ENCODE results near the gene FBXL14.

Gene FBXL14

GRCh38 chr12:1553987-1554982 is 40.1 kb downstream of the FBXL14 start:
- Histone ChIP-seq H3K4me3 (ENCODE audit: insufficient read depth, low read depth, low read length, poor library complexity, severe bottlenecking) (no peak overlapping the region), H3K9me3 (ENCODE audit: control insufficient read depth, low read length) (no peaks in the 10 kb centered on the region), H3K4me1 (ENCODE audit: control insufficient read depth, insufficient read depth, low read length, poor library complexity, severe bottlenecking) (no peaks in the 10 kb centered on the region), H3K27me3 (replicated peaks; ENCODE audit: control insufficient read depth, insufficient read depth, low read length, poor library complexity, severe bottlenecking) (no peaks in the 10 kb centered on the region), H3K27ac (ENCODE audit: insufficient read depth, low read length, poor library complexity, severe bottlenecking) (no peak overlapping the region), H3K36me3 (ENCODE audit: control insufficient read depth, insufficient read depth, low read length) (no peaks in the 10 kb centered on the region)
- no peak for DNase-seq

DNA sequence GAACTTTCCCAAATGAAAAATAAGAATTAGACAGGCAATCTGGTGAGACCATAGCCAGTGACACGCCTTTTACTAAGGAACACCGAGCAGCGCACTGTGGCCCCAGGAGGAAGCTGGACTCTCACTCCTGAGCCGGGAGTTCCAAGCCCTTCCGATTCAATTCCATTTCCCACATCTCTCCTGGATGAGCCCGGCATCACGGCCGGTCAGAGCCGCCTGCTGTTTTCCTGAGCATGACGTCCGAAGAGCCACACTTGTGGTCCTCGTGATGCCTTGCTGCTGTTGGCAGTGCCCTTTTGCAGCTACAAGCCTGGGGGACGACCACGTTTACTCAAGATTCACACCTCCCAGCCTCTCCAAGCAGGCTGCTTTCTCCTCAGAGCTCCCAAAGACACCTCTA is 40.8 kb downstream of the FBXL14 start:
- no peaks in the 10 kb centered on the region for H3K4me1 ChIP-seq (ENCODE audit: control insufficient read depth, insufficient read depth, low read length, poor library complexity, severe bottlenecking)
- H3K27ac ChIP-seq (ENCODE audit: insufficient read depth, low read length, poor library complexity, severe bottlenecking), result no peak overlapping the region

GRCh38 chr12:1552911-1553491 is 41.4 kb downstream of the FBXL14 start:
- Histone ChIP-seq H3K4me3 (ENCODE audit: insufficient read depth, low read depth, low read length, poor library complexity, severe bottlenecking) (no peak overlapping the region), H3K36me3 (ENCODE audit: control insufficient read depth, insufficient read depth, low read length) (no peaks in the 10 kb centered on the region), H3K27me3 (replicated peaks; ENCODE audit: control insufficient read depth, insufficient read depth, low read length, poor library complexity, severe bottlenecking) (no peaks in the 10 kb centered on the region), H3K27ac (ENCODE audit: insufficient read depth, low read length, poor library complexity, severe bottlenecking) (no peak overlapping the region), H3K4me1 (ENCODE audit: control insufficient read depth, insufficient read depth, low read length, poor library complexity, severe bottlenecking) (no peaks in the 10 kb centered on the region), H3K9me3 (ENCODE audit: control insufficient read depth, low read length) (no peaks in the 10 kb centered on the region)
- no peak for DNase-seq

More for the DNA sequence above, 40.8 kb downstream of the FBXL14 start:
- no peak overlapping the region for H3K4me3 ChIP-seq (ENCODE audit: insufficient read depth, low read depth, low read length, poor library complexity, severe bottlenecking)
- no peaks in the 10 kb centered on the region for H3K36me3 ChIP-seq (ENCODE audit: control insufficient read depth, insufficient read depth, low read length)
- no peak for DNase-seq
- no peaks in the 10 kb centered on the region for H3K27me3 ChIP-seq (replicated peaks; ENCODE audit: control insufficient read depth, insufficient read depth, low read length, poor library complexity, severe bottlenecking)
- H3K9me3 ChIP-seq (ENCODE audit: control insufficient read depth, low read length), result no peaks in the 10 kb centered on the region

DNA sequence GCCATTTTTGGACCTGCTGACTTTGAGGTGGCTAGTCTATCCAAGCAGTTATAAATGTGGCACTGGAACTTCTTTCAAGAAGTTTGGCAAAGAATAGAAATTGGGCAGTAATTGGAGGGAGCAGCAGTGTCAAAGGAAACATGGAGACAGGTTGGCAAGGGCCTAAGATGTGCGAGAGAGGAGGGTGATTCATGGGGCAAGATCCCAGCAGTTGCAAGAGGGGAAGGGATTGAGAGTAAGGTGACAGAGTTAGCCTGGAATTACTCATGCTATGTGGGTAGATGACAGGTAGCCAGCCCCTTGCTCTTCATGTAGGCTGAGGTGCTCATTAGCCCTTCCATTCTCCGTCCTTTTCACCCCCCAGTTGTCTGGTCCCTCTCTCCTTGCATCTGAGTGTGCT is 42.2 kb downstream of the FBXL14 start:
- H3K4me1 ChIP-seq (ENCODE audit: control insufficient read depth, insufficient read depth, low read length, poor library complexity, severe bottlenecking), result no peaks in the 10 kb centered on the region
- no peak for DNase-seq
- H3K27ac ChIP-seq (ENCODE audit: insufficient read depth, low read length, poor library complexity, severe bottlenecking), result no peak overlapping the region
- H3K4me3 ChIP-seq (ENCODE audit: insufficient read depth, low read depth, low read length, poor library complexity, severe bottlenecking), result no peak overlapping the region
- H3K27me3 ChIP-seq (replicated peaks; ENCODE audit: control insufficient read depth, insufficient read depth, low read length, poor library complexity, severe bottlenecking), result no peaks in the 10 kb centered on the region
- H3K9me3 ChIP-seq (ENCODE audit: control insufficient read depth, low read length), result no peaks in the 10 kb centered on the region
- H3K36me3 ChIP-seq (ENCODE audit: control insufficient read depth, insufficient read depth, low read length), result no peaks in the 10 kb centered on the region

GRCh38 chr12:1551496-1551895 is 42.9 kb downstream of the FBXL14 start:
- Histone ChIP-seq H3K27me3 (replicated peaks; ENCODE audit: control insufficient read depth, insufficient read depth, low read length, poor library complexity, severe bottlenecking) (no peaks in the 10 kb centered on the region), H3K36me3 (ENCODE audit: control insufficient read depth, insufficient read depth, low read length) (no peaks in the 10 kb centered on the region), H3K4me1 (ENCODE audit: control insufficient read depth, insufficient read depth, low read length, poor library complexity, severe bottlenecking) (no peaks in the 10 kb centered on the region), H3K4me3 (ENCODE audit: insufficient read depth, low read depth, low read length, poor library complexity, severe bottlenecking) (no peak overlapping the region), H3K27ac (ENCODE audit: insufficient read depth, low read length, poor library complexity, severe bottlenecking) (no peak overlapping the region), H3K9me3 (ENCODE audit: control insufficient read depth, low read length) (no peaks in the 10 kb centered on the region)
- no peak for DNase-seq

DNA sequence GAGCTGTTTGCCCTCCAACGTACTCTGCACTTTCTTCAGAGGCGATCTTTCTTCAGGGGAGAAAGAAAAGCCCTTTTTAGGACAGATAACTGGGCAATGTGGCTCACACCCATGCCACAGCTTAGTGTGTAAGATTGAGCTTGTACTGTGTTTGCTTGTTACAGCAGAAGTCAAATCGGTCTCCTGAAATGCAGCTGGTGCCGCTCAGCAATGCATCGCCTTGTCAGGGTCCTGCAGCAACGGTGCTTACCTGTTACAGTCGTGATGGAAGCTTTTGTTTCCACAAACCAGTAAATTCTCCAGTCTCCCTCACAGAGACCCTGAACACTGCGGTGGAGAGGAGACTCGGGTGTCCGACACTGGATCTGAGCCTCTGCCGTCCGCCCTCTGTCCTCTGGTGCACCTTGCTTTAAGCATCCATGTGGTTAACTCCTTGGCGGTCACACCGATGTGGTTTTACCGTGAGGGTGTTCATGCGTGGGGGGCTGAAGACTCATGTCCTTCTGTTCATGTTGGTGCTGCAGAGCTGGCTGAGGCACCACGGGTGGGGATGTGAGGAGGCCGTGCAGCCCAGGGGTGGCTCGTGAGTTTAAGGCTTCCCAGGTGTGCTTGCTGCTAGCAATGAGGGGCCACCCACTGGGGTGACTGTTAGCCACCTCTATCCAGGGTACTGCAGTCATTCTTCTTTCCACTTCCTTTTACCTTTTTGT is 47.3 kb downstream of the FBXL14 start:
- no peak overlapping the region for H3K27ac ChIP-seq (ENCODE audit: insufficient read depth, low read length, poor library complexity, severe bottlenecking)
- no peaks in the 10 kb centered on the region for H3K9me3 ChIP-seq (ENCODE audit: control insufficient read depth, low read length)
- no peak for DNase-seq
- no peaks in the 10 kb centered on the region for H3K27me3 ChIP-seq (replicated peaks; ENCODE audit: control insufficient read depth, insufficient read depth, low read length, poor library complexity, severe bottlenecking)
- no peak overlapping the region for H3K4me3 ChIP-seq (ENCODE audit: insufficient read depth, low read depth, low read length, poor library complexity, severe bottlenecking)
- no peaks in the 10 kb centered on the region for H3K36me3 ChIP-seq (ENCODE audit: control insufficient read depth, insufficient read depth, low read length)
- H3K4me1 ChIP-seq (ENCODE audit: control insufficient read depth, insufficient read depth, low read length, poor library complexity, severe bottlenecking), result no peaks in the 10 kb centered on the region

GRCh38 chr12:1544996-1545700 is 49.2 kb downstream of the FBXL14 start:
- Histone ChIP-seq H3K36me3 (ENCODE audit: control insufficient read depth, insufficient read depth, low read length) (no peaks in the 10 kb centered on the region), H3K27ac (ENCODE audit: insufficient read depth, low read length, poor library complexity, severe bottlenecking) (no peak overlapping the region), H3K27me3 (replicated peaks; ENCODE audit: control insufficient read depth, insufficient read depth, low read length, poor library complexity, severe bottlenecking) (no peaks in the 10 kb centered on the region), H3K4me1 (ENCODE audit: control insufficient read depth, insufficient read depth, low read length, poor library complexity, severe bottlenecking) (no peaks in the 10 kb centered on the region), H3K4me3 (ENCODE audit: insufficient read depth, low read depth, low read length, poor library complexity, severe bottlenecking) (no peak overlapping the region), H3K9me3 (ENCODE audit: control insufficient read depth, low read length) (no peaks in the 10 kb centered on the region)
- no peak for DNase-seq

DNA sequence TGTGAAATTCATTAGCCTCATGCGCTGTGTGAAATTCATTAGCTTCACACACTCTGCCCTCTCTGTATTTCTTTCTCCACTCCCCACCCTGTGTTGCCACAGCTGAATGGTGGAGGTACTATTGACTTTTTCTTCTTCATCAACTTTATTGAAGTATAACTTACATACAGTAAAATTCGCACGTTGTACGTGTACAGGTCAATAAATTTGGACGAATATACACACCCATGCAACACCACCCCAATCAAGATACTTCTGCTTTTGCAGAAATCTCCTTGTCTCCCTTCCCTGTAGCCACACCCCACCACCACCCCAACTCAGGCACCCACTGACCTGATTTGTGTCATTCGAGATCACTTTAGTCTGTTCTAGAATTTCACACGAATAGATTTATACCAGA is 51.8 kb downstream of the FBXL14 start:
- DNase-seq, result no peak
- H3K9me3 ChIP-seq (ENCODE audit: control insufficient read depth, low read length), result no peaks in the 10 kb centered on the region
- no peaks in the 10 kb centered on the region for H3K36me3 ChIP-seq (ENCODE audit: control insufficient read depth, insufficient read depth, low read length)
- peaks cover 3% of the 10 kb centered on the region for H3K27me3 ChIP-seq (replicated peaks; ENCODE audit: control insufficient read depth, insufficient read depth, low read length, poor library complexity, severe bottlenecking)
- no peak overlapping the region for H3K4me3 ChIP-seq (ENCODE audit: insufficient read depth, low read depth, low read length, poor library complexity, severe bottlenecking)
- H3K27ac ChIP-seq (ENCODE audit: insufficient read depth, low read length, poor library complexity, severe bottlenecking), result no peak overlapping the region
- H3K4me1 ChIP-seq (ENCODE audit: control insufficient read depth, insufficient read depth, low read length, poor library complexity, severe bottlenecking), result no peaks in the 10 kb centered on the region

GRCh38 chr12:1540690-1541089 is 53.7 kb downstream of the FBXL14 start:
- no peaks in the 10 kb centered on the region for H3K36me3 ChIP-seq (ENCODE audit: control insufficient read depth, insufficient read depth, low read length)
- no peak overlapping the region for H3K27ac ChIP-seq (ENCODE audit: insufficient read depth, low read length, poor library complexity, severe bottlenecking)
- DNase-seq, result no peak
- no peaks in the 10 kb centered on the region for H3K9me3 ChIP-seq (ENCODE audit: control insufficient read depth, low read length)
- no peak overlapping the region for H3K4me3 ChIP-seq (ENCODE audit: insufficient read depth, low read depth, low read length, poor library complexity, severe bottlenecking)
- H3K4me1 ChIP-seq (ENCODE audit: control insufficient read depth, insufficient read depth, low read length, poor library complexity, severe bottlenecking), result no peaks in the 10 kb centered on the region
- peaks cover 3% of the 10 kb centered on the region for H3K27me3 ChIP-seq (replicated peaks; ENCODE audit: control insufficient read depth, insufficient read depth, low read length, poor library complexity, severe bottlenecking)
